ENCODE results near the gene SLC2A4RG.

SLC2A4RG gene, protein sequence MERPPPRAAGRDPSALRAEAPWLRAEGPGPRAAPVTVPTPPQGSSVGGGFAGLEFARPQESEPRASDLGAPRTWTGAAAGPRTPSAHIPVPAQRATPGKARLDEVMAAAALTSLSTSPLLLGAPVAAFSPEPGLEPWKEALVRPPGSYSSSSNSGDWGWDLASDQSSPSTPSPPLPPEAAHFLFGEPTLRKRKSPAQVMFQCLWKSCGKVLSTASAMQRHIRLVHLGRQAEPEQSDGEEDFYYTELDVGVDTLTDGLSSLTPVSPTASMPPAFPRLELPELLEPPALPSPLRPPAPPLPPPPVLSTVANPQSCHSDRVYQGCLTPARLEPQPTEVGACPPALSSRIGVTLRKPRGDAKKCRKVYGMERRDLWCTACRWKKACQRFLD

DNA sequence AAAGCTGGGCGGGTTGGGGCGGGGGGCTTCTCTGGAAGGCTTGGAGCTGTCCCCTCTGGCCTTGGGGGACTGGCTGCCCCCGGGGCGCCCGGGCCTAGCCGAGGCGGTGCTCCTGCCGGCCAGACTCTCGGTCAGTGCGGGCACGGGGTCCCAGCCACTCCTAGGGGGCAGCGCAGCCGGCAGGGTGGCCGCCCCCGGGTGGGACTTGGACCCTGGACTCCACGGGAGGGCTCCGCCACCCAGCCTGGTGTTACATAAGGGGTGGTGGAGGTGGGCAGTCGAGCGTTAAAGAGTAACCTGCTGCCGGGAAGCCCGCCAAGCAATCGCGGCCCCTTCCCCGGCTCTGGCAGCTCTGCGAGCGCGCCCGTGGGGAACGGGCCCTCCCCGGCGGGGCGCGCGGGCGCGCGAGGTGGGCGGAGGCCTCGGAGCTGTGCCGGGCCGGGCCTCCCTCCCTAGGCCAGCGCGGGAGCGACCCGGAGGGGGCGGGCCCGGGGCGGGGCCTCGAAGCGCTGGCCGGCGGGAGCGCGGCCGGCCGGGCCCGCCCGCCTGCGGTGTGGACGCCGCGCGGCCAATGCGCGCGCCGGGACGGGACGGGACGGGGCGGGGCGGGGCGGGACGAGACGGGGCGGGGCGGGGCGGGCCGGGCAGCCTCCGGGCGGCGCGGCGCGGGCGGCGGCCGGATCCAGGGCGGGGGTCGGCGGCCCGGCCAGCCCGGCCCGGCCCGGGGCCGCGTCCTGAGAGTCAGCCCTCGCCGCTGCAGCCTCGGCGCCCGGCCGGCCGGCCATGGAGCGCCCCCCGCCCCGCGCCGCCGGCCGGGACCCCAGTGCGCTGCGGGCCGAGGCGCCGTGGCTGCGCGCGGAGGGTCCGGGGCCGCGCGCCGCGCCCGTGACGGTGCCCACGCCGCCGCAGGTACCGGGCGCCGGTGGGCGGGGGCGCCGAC lies at the start of gene SLC2A4RG:
Gene SLC2A4RG (plus strand): TSS at position 647 of the 940 bp plus-strand sequence. CDS start 137 bp downstream, at position 784.
- peak in 13 of 14 donors; percentile 14 to 87 (median 52) for DNase-seq

DNA sequence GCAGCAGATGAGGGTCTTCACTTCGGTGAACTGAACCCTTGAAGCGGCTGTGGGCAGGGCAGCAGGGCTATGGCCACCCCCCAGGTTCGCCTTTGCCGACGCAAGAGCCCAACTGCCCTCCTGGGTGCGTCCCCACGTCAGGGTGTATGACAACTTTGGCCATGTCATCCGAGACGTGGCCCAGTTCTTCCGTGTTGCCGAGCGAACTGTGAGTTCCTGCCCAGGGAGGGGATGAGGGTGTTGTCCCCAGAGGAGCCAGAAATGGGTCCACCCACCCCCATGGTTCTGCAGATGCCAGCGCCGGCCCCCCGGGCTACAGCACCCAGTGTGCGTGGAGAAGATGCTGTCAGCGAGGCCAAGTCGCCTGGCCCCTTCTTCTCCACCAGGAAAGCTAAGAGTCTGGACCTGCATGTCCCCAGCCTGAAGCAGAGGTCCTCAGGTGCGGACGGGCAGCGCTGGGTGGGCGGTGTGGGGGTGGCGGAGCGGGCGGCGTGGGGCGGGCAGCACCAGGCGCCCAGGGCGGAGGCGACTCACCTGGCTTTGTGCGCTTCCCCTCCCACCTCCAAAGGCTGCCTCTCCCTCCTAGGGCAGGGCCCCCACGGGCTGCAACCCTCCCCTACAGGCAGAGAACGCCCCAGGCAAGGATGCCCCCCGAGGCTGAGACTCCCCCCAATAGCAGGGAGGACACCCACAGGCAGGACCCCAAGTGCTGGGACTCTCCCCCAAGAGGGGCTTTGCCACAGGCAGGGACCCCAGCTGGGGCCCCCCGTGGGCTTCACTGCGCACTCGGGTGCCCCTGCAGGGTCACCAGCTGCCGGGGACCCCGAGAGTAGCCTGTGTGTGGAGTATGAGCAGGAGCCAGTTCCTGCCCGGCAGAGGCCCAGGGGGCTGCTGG lies 49.3 kb upstream of the SLC2A4RG start:
- DNase-seq: no peak

DNA sequence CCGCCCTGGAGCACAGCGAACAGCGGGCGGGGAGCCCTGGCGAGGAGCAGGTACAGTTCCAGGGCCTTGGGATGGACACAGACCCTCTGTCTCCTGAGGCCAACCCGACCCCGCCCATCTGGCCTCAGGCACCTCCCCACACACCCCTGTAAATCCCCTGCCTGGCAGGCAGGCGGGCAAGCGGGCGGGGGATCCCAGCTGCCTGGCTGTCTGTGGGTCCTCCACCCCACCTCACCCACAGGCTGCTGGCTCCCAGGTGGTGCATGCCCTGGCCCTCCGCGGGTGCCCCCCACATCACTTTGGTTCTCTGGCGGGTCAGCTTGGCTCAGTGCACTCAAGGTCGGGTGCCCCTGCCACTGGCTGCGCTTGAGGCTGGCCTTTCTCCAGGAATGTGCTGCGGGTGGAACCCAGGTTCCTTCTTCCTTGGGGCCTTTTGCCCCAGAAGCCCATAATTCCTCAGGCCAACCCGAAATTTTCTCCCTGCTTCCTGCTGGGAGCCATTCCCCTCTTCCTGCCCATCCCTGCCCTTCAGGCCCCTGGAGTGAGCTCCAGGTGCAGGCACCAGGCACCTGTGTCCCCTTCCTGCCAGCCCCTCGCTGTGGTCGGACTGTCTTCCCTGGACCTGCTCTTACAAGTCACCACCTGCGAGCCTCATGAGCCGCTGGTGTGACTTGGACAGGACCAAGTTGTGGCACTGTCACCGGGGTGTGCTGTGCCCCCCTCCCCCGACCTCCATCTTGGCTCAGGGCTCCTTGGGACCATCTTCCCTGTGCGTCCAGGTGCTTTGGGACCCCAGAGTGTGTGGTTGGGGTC lies 48.5 kb upstream of the SLC2A4RG start:
- DNase-seq: no peak

DNA sequence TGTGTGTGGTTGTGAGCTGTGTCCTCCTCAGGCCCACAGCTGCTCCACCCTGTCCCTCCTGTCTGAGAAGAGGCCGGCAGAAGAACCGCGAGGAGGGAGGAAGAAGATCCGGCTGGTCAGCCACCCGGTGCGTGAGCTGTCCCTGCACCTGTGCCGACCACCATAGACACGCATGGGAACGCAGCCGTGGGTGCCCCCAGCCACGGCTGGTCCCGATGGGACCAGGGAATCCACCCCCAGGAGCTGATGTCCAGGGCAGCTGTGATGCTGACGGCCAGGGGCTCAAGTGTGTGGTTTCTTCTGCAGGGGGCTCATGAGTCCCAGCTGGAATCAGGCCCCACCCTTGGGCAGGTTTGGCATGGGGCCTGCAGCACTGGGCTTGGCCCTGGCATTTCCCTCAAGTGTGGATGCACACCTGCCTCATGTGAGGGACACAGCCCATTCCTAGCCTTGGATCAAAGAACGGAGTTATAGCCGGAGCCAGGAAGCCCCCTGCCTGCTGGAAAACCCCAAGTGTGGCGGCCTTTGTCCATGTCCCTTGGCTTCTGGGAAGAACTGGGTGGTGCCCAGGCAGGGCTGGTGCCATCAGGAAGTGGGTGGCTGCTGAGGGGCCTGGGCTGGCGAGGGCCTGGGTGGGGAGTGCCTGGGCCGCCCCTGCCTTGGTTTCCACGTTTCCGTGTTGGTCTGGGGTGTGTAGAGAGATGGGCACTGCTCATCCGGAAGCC lies 47.7 kb upstream of the SLC2A4RG start:
- DNase-seq: no peak

DNA sequence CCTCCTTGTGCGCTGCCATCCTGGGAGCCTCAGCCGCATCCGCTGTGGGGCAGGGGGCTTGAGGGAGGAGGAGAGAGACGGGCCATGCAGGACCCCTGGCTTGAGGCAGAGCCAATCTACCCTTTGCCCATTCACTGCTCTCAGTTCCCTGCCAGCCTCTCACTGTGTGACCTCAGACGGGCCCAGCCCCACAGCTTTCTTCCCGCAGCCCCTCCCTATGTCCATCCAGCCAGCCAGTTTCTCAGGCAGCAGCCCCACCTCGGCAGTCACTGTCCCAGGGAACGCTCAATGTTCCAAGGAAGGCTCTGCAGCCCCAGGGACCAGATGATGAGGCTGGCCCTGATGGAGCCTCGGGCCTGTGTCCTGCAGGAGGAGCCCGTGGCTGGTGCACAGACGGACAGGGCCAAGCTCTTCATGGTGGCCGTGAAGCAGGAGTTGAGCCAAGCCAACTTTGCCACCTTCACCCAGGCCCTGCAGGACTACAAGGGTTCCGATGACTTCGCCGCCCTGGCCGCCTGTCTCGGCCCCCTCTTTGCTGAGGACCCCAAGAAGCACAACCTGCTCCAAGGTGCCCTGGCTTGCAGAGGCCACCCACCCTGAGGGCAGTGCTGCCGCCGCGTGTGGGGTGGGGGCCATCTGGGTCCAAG lies 47.0 kb upstream of the SLC2A4RG start:
- DNase-seq: no peak

DNA sequence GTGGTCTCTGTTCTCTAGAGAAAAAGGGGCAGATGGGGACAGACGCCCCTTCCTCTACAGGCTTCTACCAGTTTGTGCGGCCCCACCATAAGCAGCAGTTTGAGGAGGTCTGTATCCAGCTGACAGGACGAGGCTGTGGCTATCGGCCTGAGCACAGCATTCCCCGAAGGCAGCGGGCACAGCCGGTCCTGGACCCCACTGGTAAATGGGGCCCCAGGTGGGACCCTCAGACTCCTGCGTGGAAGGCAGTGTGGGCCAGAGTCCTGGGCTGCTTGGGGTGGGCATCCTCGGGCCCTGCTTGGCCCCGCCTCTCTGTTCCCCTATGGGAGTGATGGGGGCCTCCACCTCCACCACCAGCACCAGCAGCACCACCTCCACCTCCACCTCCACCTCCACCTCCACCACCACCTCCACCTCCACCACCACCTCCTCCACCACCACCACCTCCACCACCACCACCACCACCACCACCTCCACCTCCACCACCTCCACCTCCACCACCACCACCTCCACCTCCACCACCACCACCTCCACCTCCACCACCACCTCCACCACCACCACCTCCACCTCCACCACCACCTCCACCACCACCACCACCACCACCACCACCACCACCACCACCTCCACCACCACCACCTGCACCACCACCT lies 46.4 kb upstream of the SLC2A4RG start:
- DNase-seq: no peak

DNA sequence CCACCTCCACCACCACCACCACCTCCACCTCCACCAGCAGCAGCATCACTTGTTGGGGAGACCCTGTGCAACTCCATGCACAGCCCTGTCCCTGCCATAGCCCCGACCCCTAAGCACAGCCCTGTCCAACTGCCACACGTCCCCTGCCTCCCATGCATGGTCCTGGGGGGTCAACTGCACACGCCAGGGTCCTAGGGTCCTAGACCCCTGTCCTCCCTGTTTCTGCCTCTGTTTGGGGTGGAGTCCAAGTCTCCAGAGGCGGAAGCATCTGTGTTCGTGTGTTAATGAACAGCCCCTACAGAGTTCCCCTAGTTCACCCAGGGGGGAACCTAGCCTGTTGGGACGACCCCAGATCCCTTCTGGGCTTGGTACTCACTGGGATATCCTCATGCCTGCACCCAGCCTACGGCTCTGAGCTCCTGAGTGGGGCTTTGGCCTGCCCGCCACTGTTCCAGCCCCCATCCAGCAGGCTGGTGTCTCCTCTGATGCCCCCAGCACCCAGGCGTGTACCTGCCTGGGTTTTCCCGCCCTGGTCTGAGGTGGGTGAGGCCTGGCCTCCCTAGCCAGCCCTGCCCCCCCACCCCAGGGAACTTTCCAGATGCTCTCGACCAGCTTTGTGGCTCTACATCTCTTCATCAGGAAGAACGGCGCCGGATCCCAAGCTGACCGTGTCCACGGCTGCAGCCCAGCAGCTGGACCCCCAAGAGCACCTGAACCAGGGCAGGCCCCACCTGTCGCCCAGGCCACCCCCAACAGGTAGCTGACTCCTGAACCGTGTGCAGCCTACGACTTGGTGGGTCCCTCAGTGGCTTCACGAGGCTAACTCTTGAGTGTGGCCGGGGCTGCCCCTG lies 45.6 kb upstream of the SLC2A4RG start:
- no peak for DNase-seq

DNA sequence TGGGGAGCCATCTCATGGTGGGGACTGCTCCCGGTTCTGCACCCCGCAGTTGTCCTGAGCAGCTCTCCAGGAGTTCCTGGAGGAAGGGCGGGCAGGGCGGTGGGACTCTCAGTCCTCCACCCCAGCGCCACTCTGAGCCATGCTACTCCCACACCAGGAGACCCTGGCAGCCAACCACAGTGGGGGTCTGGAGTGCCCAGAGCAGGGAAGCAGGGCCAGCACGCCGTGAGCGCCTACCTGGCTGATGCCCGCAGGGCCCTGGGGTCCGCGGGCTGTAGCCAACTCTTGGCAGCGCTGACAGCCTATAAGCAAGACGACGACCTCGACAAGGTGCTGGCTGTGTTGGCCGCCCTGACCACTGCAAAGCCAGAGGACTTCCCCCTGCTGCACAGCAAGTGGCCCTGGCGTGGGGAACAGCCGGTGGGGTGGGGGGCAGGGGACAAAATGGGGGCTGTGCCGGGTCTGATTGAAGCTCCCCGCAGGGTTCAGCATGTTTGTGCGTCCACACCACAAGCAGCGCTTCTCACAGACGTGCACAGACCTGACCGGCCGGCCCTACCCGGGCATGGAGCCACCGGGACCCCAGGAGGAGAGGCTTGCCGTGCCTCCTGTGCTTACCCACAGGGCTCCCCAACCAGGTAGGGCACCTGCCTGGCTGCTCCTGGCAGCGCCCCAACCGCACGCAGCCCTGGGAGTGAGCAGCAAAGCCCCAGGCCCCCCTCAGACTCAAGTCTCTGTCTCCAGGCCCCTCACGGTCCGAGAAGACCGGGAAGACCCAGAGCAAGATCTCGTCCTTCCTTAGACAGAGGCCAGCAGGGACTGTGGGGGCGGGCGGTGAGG lies 44.8 kb upstream of the SLC2A4RG start:
- no peak for DNase-seq

DNA sequence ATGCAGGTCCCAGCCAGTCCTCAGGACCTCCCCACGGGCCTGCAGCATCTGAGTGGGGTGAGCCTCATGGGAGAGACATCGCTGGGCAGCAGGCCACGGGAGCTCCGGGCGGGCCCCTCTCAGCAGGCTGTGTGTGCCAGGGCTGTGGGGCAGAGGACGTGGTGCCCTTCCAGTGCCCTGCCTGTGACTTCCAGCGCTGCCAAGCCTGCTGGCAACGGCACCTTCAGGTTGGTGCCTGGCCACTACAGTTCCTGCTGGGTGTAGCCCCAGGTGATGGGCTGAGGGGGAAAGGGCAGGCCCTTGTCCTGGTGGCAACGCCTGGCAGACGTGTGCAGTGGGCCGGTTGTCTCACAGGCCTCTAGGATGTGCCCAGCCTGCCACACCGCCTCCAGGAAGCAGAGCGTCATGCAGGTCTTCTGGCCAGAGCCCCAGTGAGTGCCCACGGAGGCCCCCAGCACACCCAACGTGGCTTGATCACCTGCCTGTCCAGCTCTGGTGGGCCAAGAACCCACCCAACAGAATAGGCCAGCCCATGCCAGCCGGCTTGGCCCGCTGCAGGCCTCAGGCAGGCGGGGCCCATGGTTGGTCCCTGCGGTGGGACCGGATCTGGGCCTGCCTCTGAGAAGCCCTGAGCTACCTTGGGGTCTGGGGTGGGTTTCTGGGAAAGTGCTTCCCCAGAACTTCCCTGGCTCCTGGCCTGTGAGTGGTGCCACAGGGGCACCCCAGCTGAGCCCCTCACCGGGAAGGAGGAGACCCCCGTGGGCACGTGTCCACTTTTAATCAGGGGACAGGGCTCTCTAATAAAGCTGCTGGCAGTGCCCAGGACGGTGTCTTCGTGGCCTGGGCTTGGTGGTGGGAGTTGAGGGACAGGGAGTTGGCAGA lies 43.9 kb upstream of the SLC2A4RG start:
- no peak for DNase-seq

DNA sequence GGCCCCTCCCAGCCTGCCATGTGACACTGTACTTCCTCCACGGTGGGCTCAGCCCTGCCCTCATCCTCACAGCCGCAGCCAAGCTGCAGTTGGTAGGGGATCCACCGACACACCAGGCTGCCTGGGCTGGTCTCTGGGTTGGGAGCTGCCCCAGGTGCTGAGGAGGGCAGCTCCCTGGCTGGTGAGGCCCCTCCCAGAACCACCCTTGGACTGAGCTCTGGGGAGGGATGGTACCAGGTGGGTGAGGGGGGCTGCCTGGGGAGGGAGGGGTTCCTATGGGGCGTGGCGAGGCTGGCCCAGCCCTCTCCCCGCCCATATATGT lies 43.3 kb upstream of the SLC2A4RG start:
- DNase-seq: no peak

DNA sequence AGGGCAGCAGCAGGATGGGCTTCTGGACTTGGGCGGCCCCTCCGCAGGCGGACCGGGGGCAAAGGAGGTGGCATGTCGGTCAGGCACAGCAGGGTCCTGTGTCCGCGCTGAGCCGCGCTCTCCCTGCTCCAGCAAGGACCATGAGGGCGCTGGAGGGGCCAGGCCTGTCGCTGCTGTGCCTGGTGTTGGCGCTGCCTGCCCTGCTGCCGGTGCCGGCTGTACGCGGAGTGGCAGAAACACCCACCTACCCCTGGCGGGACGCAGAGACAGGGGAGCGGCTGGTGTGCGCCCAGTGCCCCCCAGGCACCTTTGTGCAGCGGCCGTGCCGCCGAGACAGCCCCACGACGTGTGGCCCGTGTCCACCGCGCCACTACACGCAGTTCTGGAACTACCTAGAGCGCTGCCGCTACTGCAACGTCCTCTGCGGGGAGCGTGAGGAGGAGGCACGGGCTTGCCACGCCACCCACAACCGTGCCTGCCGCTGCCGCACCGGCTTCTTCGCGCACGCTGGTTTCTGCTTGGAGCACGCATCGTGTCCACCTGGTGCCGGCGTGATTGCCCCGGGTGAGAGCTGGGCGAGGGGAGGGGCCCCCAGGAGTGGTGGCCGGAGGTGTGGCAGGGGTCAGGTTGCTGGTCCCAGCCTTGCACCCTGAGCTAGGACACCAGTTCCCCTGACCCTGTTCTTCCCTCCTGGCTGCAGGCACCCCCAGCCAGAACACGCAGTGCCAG lies 42.8 kb upstream of the SLC2A4RG start, which contains the start of gene TNFRSF6B:
Gene TNFRSF6B (plus strand): TSS at position 25 of the 729 bp plus-strand sequence. CDS start 116 bp downstream, at position 141.
- DNase-seq: no peak

DNA sequence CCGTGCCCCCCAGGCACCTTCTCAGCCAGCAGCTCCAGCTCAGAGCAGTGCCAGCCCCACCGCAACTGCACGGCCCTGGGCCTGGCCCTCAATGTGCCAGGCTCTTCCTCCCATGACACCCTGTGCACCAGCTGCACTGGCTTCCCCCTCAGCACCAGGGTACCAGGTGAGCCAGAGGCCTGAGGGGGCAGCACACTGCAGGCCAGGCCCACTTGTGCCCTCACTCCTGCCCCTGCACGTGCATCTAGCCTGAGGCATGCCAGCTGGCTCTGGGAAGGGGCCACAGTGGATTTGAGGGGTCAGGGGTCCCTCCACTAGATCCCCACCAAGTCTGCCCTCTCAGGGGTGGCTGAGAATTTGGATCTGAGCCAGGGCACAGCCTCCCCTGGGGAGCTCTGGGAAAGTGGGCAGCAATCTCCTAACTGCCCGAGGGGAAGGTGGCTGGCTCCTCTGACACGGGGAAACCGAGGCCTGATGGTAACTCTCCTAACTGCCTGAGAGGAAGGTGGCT lies 42.2 kb upstream of the SLC2A4RG start:
- no peak for DNase-seq

DNA sequence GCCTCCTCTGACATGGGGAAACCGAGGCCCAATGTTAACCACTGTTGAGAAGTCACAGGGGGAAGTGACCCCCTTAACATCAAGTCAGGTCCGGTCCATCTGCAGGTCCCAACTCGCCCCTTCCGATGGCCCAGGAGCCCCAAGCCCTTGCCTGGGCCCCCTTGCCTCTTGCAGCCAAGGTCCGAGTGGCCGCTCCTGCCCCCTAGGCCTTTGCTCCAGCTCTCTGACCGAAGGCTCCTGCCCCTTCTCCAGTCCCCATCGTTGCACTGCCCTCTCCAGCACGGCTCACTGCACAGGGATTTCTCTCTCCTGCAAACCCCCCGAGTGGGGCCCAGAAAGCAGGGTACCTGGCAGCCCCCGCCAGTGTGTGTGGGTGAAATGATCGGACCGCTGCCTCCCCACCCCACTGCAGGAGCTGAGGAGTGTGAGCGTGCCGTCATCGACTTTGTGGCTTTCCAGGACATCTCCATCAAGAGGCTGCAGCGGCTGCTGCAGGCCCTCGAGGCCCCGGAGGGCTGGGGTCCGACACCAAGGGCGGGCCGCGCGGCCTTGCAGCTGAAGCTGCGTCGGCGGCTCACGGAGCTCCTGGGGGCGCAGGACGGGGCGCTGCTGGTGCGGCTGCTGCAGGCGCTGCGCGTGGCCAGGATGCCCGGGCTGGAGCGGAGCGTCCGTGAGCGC lies 41.6 kb upstream of the SLC2A4RG start:
- DNase-seq: no peak

DNA sequence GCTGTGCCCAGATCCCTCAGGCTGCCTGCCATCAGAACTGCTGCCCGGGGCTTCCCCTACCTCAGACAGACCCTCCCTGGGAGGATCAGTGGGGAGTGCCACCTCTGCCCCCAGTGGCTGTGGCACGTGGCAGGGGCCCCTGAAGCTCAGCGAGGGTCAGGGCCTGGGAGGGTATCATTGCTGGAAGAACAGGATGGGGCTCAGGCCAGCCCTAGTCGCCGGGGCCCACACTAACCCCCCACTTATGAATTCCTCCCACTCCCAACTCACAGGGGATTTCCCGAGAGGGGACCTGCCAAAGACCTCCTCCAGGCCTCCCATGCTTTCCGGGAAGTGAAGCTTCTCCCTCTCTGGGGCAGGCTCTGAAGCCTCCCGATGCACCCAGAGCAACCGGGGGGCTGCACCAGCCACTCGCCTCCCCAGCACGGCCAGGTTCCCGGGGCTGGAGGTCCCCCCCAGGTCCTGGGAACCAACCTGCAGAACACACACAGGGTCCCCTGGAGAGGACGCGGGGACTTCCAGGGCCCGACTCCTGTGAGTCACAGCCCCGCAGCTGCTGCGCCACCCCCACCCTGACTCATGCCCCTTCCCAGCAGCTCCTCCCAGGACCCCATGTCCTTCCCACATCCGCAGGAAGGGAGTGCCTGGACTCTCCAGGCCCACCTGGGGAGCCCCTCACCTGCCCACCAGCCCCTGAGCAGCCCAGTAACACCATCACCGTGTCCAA lies 40.7 kb upstream of the SLC2A4RG start:
- no peak for DNase-seq

Data from C1 segment of cervical spinal cord (tissue), 14 donors.